ENCODE measurements around the gene R3HDM2.
"Not testable (repeated sequence)": the region's sequence is repeated elsewhere in the genome, so short reads cannot be mapped to it uniquely, and the experiment has no call there.

Gene R3HDM2

GRCh38 chr12:57426948-57427347, 3.9 kb downstream of the R3HDM2 start:
- not testable (repeated sequence) for DNase-seq (ENCODE audit: low read depth)

GRCh38 chr12:57420482-57420881, 10.4 kb downstream of the R3HDM2 start:
- no peak for DNase-seq (ENCODE audit: low read depth)

GRCh38 chr12:57419495-57419894, 11.3 kb downstream of the R3HDM2 start:
- DNase-seq (ENCODE audit: low read depth), result no peak

GRCh38 chr12:57418255-57418654, 12.6 kb downstream of the R3HDM2 start:
- DNase-seq (ENCODE audit: low read depth), result no peak

- DNase-seq (ENCODE audit: low read depth), result peak; percentile 65
Observed at GRCh38 chr12:57416039-57416996, 14.5 kb downstream of the R3HDM2 start.

GRCh38 chr12:57415088-57415487, 15.8 kb downstream of the R3HDM2 start:
- DNase-seq (ENCODE audit: low read depth), result no peak

GRCh38 chr12:57414160-57414559, 16.7 kb downstream of the R3HDM2 start:
- DNase-seq (ENCODE audit: low read depth), result not testable (repeated sequence)

GRCh38 chr12:57410534-57410933, 20.3 kb downstream of the R3HDM2 start:
- DNase-seq (ENCODE audit: low read depth), result no peak

GRCh38 chr12:57404966-57405640, 25.7 kb downstream of the R3HDM2 start:
- DNase-seq (ENCODE audit: low read depth), result no peak

GRCh38 chr12:57402156-57402555, 28.7 kb downstream of the R3HDM2 start:
- DNase-seq (ENCODE audit: low read depth), result not testable (repeated sequence)

GRCh38 chr12:57401165-57401564, 29.7 kb downstream of the R3HDM2 start:
- DNase-seq (ENCODE audit: low read depth), result no peak

- DNase-seq (ENCODE audit: low read depth), result not testable (repeated sequence)
Observed at GRCh38 chr12:57399718-57400463, 31.0 kb downstream of the R3HDM2 start.

GRCh38 chr12:57397441-57397840, 33.4 kb downstream of the R3HDM2 start:
- DNase-seq (ENCODE audit: low read depth), result no peak

GRCh38 chr12:57395121-57395520, 35.7 kb downstream of the R3HDM2 start:
- DNase-seq (ENCODE audit: low read depth), result no peak

GRCh38 chr12:57390174-57390573, 40.7 kb downstream of the R3HDM2 start:
- DNase-seq (ENCODE audit: low read depth), result no peak

GRCh38 chr12:57389033-57389432, 41.8 kb downstream of the R3HDM2 start:
- DNase-seq (ENCODE audit: low read depth), result peak; percentile 95

GRCh38 chr12:57388425-57388824, 42.4 kb downstream of the R3HDM2 start:
- no peak for DNase-seq (ENCODE audit: low read depth)

GRCh38 chr12:57386187-57386720, 44.6 kb downstream of the R3HDM2 start:
- DNase-seq (ENCODE audit: low read depth), result no peak

- no peak for DNase-seq (ENCODE audit: low read depth)
Observed at GRCh38 chr12:57385586-57385985, 45.3 kb downstream of the R3HDM2 start.

GRCh38 chr12:57384478-57384877, 46.4 kb downstream of the R3HDM2 start:
- no peak for DNase-seq (ENCODE audit: low read depth)

- DNase-seq (ENCODE audit: low read depth), result peak; percentile 61
Observed at GRCh38 chr12:57381693-57382220, 49.1 kb downstream of the R3HDM2 start.

- DNase-seq (ENCODE audit: low read depth), result no peak
Observed at GRCh38 chr12:57380300-57380699, 50.5 kb downstream of the R3HDM2 start.
